Liver (tissue), 9 donors: ENCODE results near the gene UGT1A4. TPM values are rescaled to one million over a fixed set of nuclear protein-coding genes. Genes with fewer than 3 reads are reported as not detected.

Experiments
- DNase-seq: peaks from one replicate; pipeline ENCODE4 v3.0.0-alpha.2; 2017; ENCODE audit warnings: low spot score
- H3K27ac ChIP-seq, 2 donors: one replicate each; pipeline ENCODE4 v1.7.0; 2013; ENCODE audit warnings: inconsistent platforms in 2 of 2, low read length in 2 of 2, control low read depth in 1 of 2, low read depth in 1 of 2, mild to moderate bottlenecking in 1 of 2
- H3K27me3 ChIP-seq, 4 donors: one replicate each; pipeline versions ENCODE4 v1.6.1 to v1.7.0; 2013; ENCODE audit warnings: low read length in 3 of 4, inconsistent platforms in 1 of 4, mild to moderate bottlenecking in 1 of 4, moderate library complexity in 1 of 4; ENCODE audit not compliant: control insufficient read depth in 4 of 4, insufficient read depth in 4 of 4
- H3K36me3 ChIP-seq, 4 donors: one replicate each; pipeline versions ENCODE4 v1.6.1 to v1.7.0; 2013; ENCODE audit warnings: low read length in 3 of 4, mild to moderate bottlenecking in 3 of 4, low read depth in 1 of 4, moderate library complexity in 1 of 4; ENCODE audit not compliant: control insufficient read depth in 4 of 4, insufficient read depth in 3 of 4
- H3K4me1 ChIP-seq, 4 donors: one replicate each; pipeline versions ENCODE4 v1.6.1 to v1.7.0; 2013; ENCODE audit warnings: low read length in 3 of 4, mild to moderate bottlenecking in 3 of 4, moderate library complexity in 1 of 4; ENCODE audit not compliant: control insufficient read depth in 4 of 4, insufficient read depth in 4 of 4
- H3K4me3 ChIP-seq, 3 donors: one replicate each; pipeline versions ENCODE4 v1.6.1 to v1.7.0; 2013; ENCODE audit warnings: low read length in 3 of 3, control low read depth in 1 of 3, low read depth in 1 of 3, mild to moderate bottlenecking in 1 of 3
- H3K9ac ChIP-seq, 2 donors: one replicate each; pipeline ENCODE4 v1.7.0; 2013; ENCODE audit warnings: low read length in 2 of 2, mild to moderate bottlenecking in 2 of 2, moderate library complexity in 2 of 2, control low read depth in 1 of 2, low read depth in 1 of 2
- H3K9me3 ChIP-seq, 4 donors: one replicate each; pipeline versions ENCODE4 v1.6.1 to v1.7.0; 2013; ENCODE audit warnings: low read length in 3 of 4; ENCODE audit not compliant: control insufficient read depth in 4 of 4
- CTCF ChIP-seq: fragments of 150-350 bp; IDR thresholded peaks from 2 replicates; pipeline ENCODE4 v1.5.1; 2017; ENCODE audit warnings: improper control_type of control experiment, low read depth, low read length; ENCODE audit not compliant: missing input control
- EGR1 ChIP-seq, 2 donors: IDR thresholded peaks; 2 replicates each; pipeline ENCODE4 v1.6.1; 2016 to 2018; ENCODE audit warnings: antibody characterized with exemption in 2 of 2, low read depth in 2 of 2
- FOXA1 ChIP-seq: IDR thresholded peaks from 2 replicates; pipeline ENCODE4 v1.6.1; 2016; ENCODE audit warnings: antibody characterized with exemption
- FOXA2 ChIP-seq: IDR thresholded peaks from 2 replicates; pipeline ENCODE4 v1.6.1; 2016; ENCODE audit warnings: antibody characterized with exemption
- GABPA ChIP-seq, 2 donors: IDR thresholded peaks in 1 of 2; conservative IDR thresholded peaks in 1 of 2; 2 replicates each; pipeline ENCODE4 v1.6.1; 2016; ENCODE audit warnings: antibody characterized with exemption in 2 of 2, mild to moderate bottlenecking in 1 of 2, moderate library complexity in 1 of 2
- HNF4A ChIP-seq, 2 donors: conservative IDR thresholded peaks; 2 replicates each; pipeline ENCODE4 v1.6.1; 2016; ENCODE audit warnings: antibody characterized with exemption in 2 of 2, mild to moderate bottlenecking in 2 of 2
- HNF4G ChIP-seq: IDR thresholded peaks from 2 replicates; pipeline ENCODE4 v1.6.1; 2016; ENCODE audit warnings: antibody characterized with exemption
- JUND ChIP-seq, 2 donors: IDR thresholded peaks; 2 replicates each; pipeline ENCODE4 v1.6.1; 2016; ENCODE audit warnings: antibody characterized with exemption in 2 of 2
- MAX ChIP-seq: IDR thresholded peaks from 2 replicates; pipeline ENCODE4 v1.6.1; 2016; ENCODE audit warnings: antibody characterized with exemption
- NR2F2 ChIP-seq: IDR thresholded peaks from 2 replicates; pipeline ENCODE4 v1.6.1; 2016; ENCODE audit warnings: antibody characterized with exemption
- RAD21 ChIP-seq, 2 donors: IDR thresholded peaks; 2 replicates each; pipeline ENCODE4 v1.6.1; 2016; ENCODE audit warnings: antibody characterized with exemption in 2 of 2, mild to moderate bottlenecking in 2 of 2
- RXRA ChIP-seq, 2 donors: IDR thresholded peaks; 2 replicates each; pipeline ENCODE4 v1.6.1; 2017 to 2018; ENCODE audit warnings: antibody characterized with exemption in 2 of 2, mild to moderate bottlenecking in 1 of 2
- SP1 ChIP-seq: IDR thresholded peaks from 2 replicates; pipeline ENCODE4 v1.6.1; 2018; ENCODE audit warnings: antibody characterized with exemption, mild to moderate bottlenecking
- TAF1 ChIP-seq: conservative IDR thresholded peaks from 2 replicates; pipeline ENCODE4 v1.6.1; 2016; ENCODE audit warnings: antibody characterized with exemption, mild to moderate bottlenecking
- YY1 ChIP-seq: IDR thresholded peaks from 2 replicates; pipeline ENCODE4 v1.6.1; 2016; ENCODE audit warnings: antibody characterized with exemption, mild to moderate bottlenecking
- ZBTB33 ChIP-seq: IDR thresholded peaks from 2 replicates; pipeline ENCODE4 v1.6.1; 2016; ENCODE audit warnings: antibody characterized with exemption
- WGBS: extraction: QIAGEN DNeasy Blood & Tissue Kit; methylation state at CpG from one replicate; pipeline ENCODE4 v1.1.7; 2013; 5-methylcytosine and 5-hydroxymethylcytosine counted together
- polyA plus RNA-seq, 2 donors: library from polyadenylated mRNA; stranded (reverse) in 1 of 2; unstranded in 1 of 2; fragments of 200-250 nt in 1 of 2; fragments of >200 nt in 1 of 2; fragmentation: Nextera tagmentation in 1 of 2; extraction: Ambion mirVana in 1 of 2; gene quantifications; one replicate each; pipeline versions ENCODE4 v1.2.1 to v1.2.3, GENCODE V29; 2013 to 2015
- total RNA-seq, 2 donors: library from RNA; depleted of rRNA; stranded (reverse); fragments of >200 nt; gene quantifications; one replicate each; pipeline ENCODE4 v1.2.3, GENCODE V29; 2014
- TF ChIP-seq, protein P1 (sequence below): IDR thresholded peaks from 2 replicates; pipeline ENCODE4 v1.6.1; 2016; ENCODE audit warnings: antibody characterized with exemption
- TF ChIP-seq, protein P2 (sequence below): IDR thresholded peaks from 2 replicates; pipeline ENCODE4 v1.6.1; 2016; ENCODE audit warnings: antibody characterized with exemption, mild to moderate bottlenecking
- donor health status: healthy.
- donor health status: healthy.
- donor health status: healthy.
- donor health status: healthy.
- donor health status: healthy.

The UGT1A4 gene
- total and polyA plus RNA-seq, 4 donors, result 103 to 446 (median 136) TPM; not detected in 1

DNA sequence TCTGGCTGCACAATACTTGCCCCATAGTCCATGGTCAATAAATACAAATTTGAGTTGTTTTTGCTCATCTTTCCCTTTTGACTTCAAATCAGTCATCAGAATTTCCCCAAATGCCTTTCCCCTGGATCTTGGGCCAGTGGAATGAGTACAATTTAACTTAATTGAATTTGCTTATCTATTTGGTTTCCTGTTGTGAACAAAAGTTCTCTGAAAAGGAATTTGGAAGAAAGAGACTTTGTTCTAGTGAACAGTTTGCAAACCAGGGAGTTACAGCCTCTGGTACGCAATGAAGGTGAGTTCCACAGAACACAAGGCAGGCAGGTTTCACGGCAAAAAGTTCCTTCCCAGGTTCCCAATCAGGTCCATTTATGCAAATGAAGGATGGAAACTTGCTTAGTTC, 40.3 kb downstream of the UGT1A4 start:
- DNase-seq, result no peak
- TF ChIP-seq, protein P1, sequence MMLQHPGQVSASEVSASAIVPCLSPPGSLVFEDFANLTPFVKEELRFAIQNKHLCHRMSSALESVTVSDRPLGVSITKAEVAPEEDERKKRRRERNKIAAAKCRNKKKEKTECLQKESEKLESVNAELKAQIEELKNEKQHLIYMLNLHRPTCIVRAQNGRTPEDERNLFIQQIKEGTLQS, result no peak
- TF ChIP-seq JUND (IDR thresholded peaks at IDR 0.05) (no peak), MAX (no peak), YY1 (no peak), GABPA (IDR thresholded peaks at IDR 0.05 in 1 of 2, conservative IDR thresholded peaks at IDR 0.05 in 1 of 2) (no peak), RAD21 (IDR thresholded peaks at IDR 0.05) (no peak), ZBTB33 (no peak), FOXA1 (no peak), CTCF (no peak)
- Histone ChIP-seq H3K9ac (no peak overlapping the region), H3K27ac (peak overlapping the region; percentile 15 to 85), H3K36me3 (no peaks in the 10 kb centered on the region), H3K9me3 (no peaks in the 10 kb centered on the region), H3K4me1 (peaks cover 10 to 60% (median 31%) of the 10 kb centered on the region in 4 donors), H3K27me3 (no peaks in the 10 kb centered on the region), H3K4me3 (no peak overlapping the region)
- WGBS, result 74% methylated on average over 2 of the region's 2 CpGs

- Histone ChIP-seq H3K9me3 (no peaks in the 10 kb centered on the region), H3K4me3 (peak within 1 kb of the TSS; percentile 46 to 86 (median 46)), H3K27me3 (no peaks in the 10 kb centered on the region), H3K36me3 (no peaks in the 10 kb centered on the region), H3K4me1 (peaks cover 6 to 65% (median 32%) of the 10 kb centered on the region in 4 donors), H3K27ac (peak within 1 kb of the TSS; percentile 85 to 94), H3K9ac (peak within 1 kb of the TSS; percentile 34 to 99)
- no peak for DNase-seq
- WGBS, result 54% methylated on average over 6 of the region's 6 CpGs
- TF ChIP-seq EGR1 (IDR thresholded peaks at IDR 0.05; ENCODE audit: low read depth in 2 of 2) (peak in 1 of 2 donors; percentile 30), RAD21 (IDR thresholded peaks at IDR 0.05) (peak; percentile 18 to 41), CTCF (no peak), JUND (IDR thresholded peaks at IDR 0.05) (peak; percentile 33 to 45), NR2F2 (no peak), FOXA2 (peak; percentile 44), MAX (no peak), HNF4A (conservative IDR thresholded peaks at IDR 0.05) (peak; percentile 63 to 68), YY1 (peak; percentile 67), RXRA (IDR thresholded peaks at IDR 0.05) (peak; percentile 79 to 81), FOXA1 (peak; percentile 48), GABPA (IDR thresholded peaks at IDR 0.05 in 1 of 2, conservative IDR thresholded peaks at IDR 0.05 in 1 of 2) (no peak), SP1 (peak; percentile 76), TAF1 (peak; percentile 91), ZBTB33 (peak; percentile 44), HNF4G (no peak)
- TF ChIP-seq, protein P2, sequence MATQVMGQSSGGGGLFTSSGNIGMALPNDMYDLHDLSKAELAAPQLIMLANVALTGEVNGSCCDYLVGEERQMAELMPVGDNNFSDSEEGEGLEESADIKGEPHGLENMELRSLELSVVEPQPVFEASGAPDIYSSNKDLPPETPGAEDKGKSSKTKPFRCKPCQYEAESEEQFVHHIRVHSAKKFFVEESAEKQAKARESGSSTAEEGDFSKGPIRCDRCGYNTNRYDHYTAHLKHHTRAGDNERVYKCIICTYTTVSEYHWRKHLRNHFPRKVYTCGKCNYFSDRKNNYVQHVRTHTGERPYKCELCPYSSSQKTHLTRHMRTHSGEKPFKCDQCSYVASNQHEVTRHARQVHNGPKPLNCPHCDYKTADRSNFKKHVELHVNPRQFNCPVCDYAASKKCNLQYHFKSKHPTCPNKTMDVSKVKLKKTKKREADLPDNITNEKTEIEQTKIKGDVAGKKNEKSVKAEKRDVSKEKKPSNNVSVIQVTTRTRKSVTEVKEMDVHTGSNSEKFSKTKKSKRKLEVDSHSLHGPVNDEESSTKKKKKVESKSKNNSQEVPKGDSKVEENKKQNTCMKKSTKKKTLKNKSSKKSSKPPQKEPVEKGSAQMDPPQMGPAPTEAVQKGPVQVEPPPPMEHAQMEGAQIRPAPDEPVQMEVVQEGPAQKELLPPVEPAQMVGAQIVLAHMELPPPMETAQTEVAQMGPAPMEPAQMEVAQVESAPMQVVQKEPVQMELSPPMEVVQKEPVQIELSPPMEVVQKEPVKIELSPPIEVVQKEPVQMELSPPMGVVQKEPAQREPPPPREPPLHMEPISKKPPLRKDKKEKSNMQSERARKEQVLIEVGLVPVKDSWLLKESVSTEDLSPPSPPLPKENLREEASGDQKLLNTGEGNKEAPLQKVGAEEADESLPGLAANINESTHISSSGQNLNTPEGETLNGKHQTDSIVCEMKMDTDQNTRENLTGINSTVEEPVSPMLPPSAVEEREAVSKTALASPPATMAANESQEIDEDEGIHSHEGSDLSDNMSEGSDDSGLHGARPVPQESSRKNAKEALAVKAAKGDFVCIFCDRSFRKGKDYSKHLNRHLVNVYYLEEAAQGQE, result peak; percentile 27
- TF ChIP-seq, protein P1, result no peak
These were observed 41.5 kb downstream of the UGT1A4 start, which contains the start of gene UGT1A1 for GRCh38 chr2:233760043-233760442. Gene UGT1A1, plus strand, starts transcription at chr2:233760270. Its CDS starts 18 bp downstream, at chr2:233760288.
